ENCODE data around the gene BCAR3.

BCAR3 gene

GRCh38 chr1:93668951-93669350, 12.7 kb downstream of the BCAR3 start:
- no peak overlapping the region for H4K8ac ChIP-seq (ENCODE audit: low read depth, low read length)
- H3K36me3 ChIP-seq (ENCODE audit: control insufficient read depth in 1 of 2, insufficient read depth in 2 of 2, low read length in 2 of 2): peaks cover 11 to 12% of the 10 kb centered on the region in 2 experiments
- H2BK12ac ChIP-seq (ENCODE audit: low read length): no peak overlapping the region
- no peak for DNase-seq
- no peak overlapping the region for H4K12ac ChIP-seq (ENCODE audit: low read depth, low read length)
- H3K9ac ChIP-seq (ENCODE audit: low read length): no peak overlapping the region
- peaks cover 30 to 39% of the 10 kb centered on the region in 2 experiments for H3K4me1 ChIP-seq (ENCODE audit: control insufficient read depth in 1 of 2, insufficient read depth in 2 of 2, low read length in 2 of 2)
- H3K14ac ChIP-seq (ENCODE audit: low read length): no peak overlapping the region
- H3K4me2 ChIP-seq (ENCODE audit: low read length): no peak overlapping the region
- no peak overlapping the region for H2BK120ac ChIP-seq (ENCODE audit: insufficient read depth, low read length, poor library complexity)
- H3K79me1 ChIP-seq (ENCODE audit: low read length): peaks cover 17% of the 10 kb centered on the region
- no peak overlapping the region for H3K27ac ChIP-seq (ENCODE audit: low read depth, low read length)
- H2AK5ac ChIP-seq (ENCODE audit: low read length): no peak overlapping the region
- H3K18ac ChIP-seq (ENCODE audit: low read length): no peak overlapping the region
- H3K4ac ChIP-seq (ENCODE audit: low read depth, low read length): no peak overlapping the region
- no peaks in the 10 kb centered on the region for H3K27me3 ChIP-seq (ENCODE audit: insufficient read depth, low read length)
- peaks cover 7% of the 10 kb centered on the region for H3K79me2 ChIP-seq (ENCODE audit: control insufficient read depth, insufficient read depth, low read length, poor library complexity)
- no CpG with 5 or more reads among the region's 5 CpGs for WGBS (ENCODE audit: extremely low coverage, insufficient coverage, insufficient read length)
- H2BK5ac ChIP-seq (ENCODE audit: low read depth, low read length, poor library complexity): no peak overlapping the region
- H4K91ac ChIP-seq (ENCODE audit: low read depth, low read length): no peak overlapping the region
- H3K4me3 ChIP-seq (ENCODE audit: low read depth, low read length): no peak overlapping the region
- H3K23ac ChIP-seq (ENCODE audit: low read length): no peak overlapping the region
- H2AFZ ChIP-seq (ENCODE audit: insufficient read depth, low read length, poor library complexity): no peak overlapping the region
- no peaks in the 10 kb centered on the region for H3K9me3 ChIP-seq (ENCODE audit: insufficient read depth, low read depth, low read length)

DNA sequence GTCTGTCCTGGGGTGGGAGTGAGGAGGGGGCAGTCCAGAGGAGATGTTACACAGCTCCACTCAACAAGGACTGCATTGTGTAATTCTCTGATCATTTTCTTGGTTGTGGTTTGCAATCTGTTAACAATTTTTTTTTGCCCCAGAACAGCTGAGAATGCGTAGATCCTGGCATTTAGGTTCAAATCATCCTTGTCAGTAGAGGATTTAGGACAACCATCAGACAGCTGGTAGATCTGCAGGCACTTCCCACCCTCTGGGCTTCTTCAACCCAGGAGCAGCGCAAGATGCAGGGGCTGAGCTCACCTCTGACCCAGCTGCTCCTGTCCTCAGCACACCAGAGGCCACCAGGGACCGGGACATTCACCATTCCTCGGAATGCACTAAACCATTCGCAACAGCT, 13.5 kb downstream of the BCAR3 start:
- Histone ChIP-seq H3K27ac (ENCODE audit: low read depth, low read length) (peak overlapping the region; percentile 59), H2BK12ac (ENCODE audit: low read length) (peak overlapping the region; percentile 56), H2AK5ac (ENCODE audit: low read length) (no peak overlapping the region), H3K36me3 (ENCODE audit: control insufficient read depth in 1 of 2, insufficient read depth in 2 of 2, low read length in 2 of 2) (peaks cover 11 to 12% of the 10 kb centered on the region in 2 experiments), H3K4me2 (ENCODE audit: low read length) (peak overlapping the region; percentile 27), H3K79me1 (ENCODE audit: low read length) (peaks cover 21% of the 10 kb centered on the region), H3K79me2 (ENCODE audit: control insufficient read depth, insufficient read depth, low read length, poor library complexity) (peaks cover 7% of the 10 kb centered on the region), H2AFZ (ENCODE audit: insufficient read depth, low read length, poor library complexity) (no peak overlapping the region), H4K91ac (ENCODE audit: low read depth, low read length) (peak overlapping the region; percentile 13), H3K9me3 (ENCODE audit: insufficient read depth, low read depth, low read length) (no peaks in the 10 kb centered on the region), H3K9ac (ENCODE audit: low read length) (no peak overlapping the region), H2BK5ac (ENCODE audit: low read depth, low read length, poor library complexity) (peak overlapping the region; percentile 29), H3K4me3 (ENCODE audit: low read depth, low read length) (no peak overlapping the region), H2BK120ac (ENCODE audit: insufficient read depth, low read length, poor library complexity) (no peak overlapping the region), H4K12ac (ENCODE audit: low read depth, low read length) (no peak overlapping the region), H3K4ac (ENCODE audit: low read depth, low read length) (no peak overlapping the region), H3K23ac (ENCODE audit: low read length) (no peak overlapping the region), H3K4me1 (ENCODE audit: control insufficient read depth in 1 of 2, insufficient read depth in 2 of 2, low read length in 2 of 2) (peaks cover 37 to 47% of the 10 kb centered on the region in 2 experiments), H3K27me3 (ENCODE audit: insufficient read depth, low read length) (no peaks in the 10 kb centered on the region), H4K8ac (ENCODE audit: low read depth, low read length) (no peak overlapping the region), H3K14ac (ENCODE audit: low read length) (no peak overlapping the region), H3K18ac (ENCODE audit: low read length) (no peak overlapping the region)
- peak; percentile 65 to 81 for DNase-seq
- WGBS (ENCODE audit: extremely low coverage, insufficient coverage, insufficient read length): no CpG with 5 or more reads among the region's 5 CpGs

GRCh38 chr1:93667642-93668041, 14.0 kb downstream of the BCAR3 start:
- Histone ChIP-seq H3K27me3 (ENCODE audit: insufficient read depth, low read length) (no peaks in the 10 kb centered on the region), H3K9ac (ENCODE audit: low read length) (no peak overlapping the region), H2AK5ac (ENCODE audit: low read length) (no peak overlapping the region), H4K12ac (ENCODE audit: low read depth, low read length) (no peak overlapping the region), H3K4me2 (ENCODE audit: low read length) (peak overlapping the region; percentile 5), H2BK120ac (ENCODE audit: insufficient read depth, low read length, poor library complexity) (no peak overlapping the region), H4K8ac (ENCODE audit: low read depth, low read length) (no peak overlapping the region), H3K4ac (ENCODE audit: low read depth, low read length) (no peak overlapping the region), H3K4me1 (ENCODE audit: control insufficient read depth in 1 of 2, insufficient read depth in 2 of 2, low read length in 2 of 2) (peaks cover 40 to 49% of the 10 kb centered on the region in 2 experiments), H4K91ac (ENCODE audit: low read depth, low read length) (no peak overlapping the region), H3K79me2 (ENCODE audit: control insufficient read depth, insufficient read depth, low read length, poor library complexity) (peaks cover 7% of the 10 kb centered on the region), H3K14ac (ENCODE audit: low read length) (no peak overlapping the region), H3K18ac (ENCODE audit: low read length) (no peak overlapping the region), H3K9me3 (ENCODE audit: insufficient read depth, low read depth, low read length) (no peaks in the 10 kb centered on the region), H3K79me1 (ENCODE audit: low read length) (peaks cover 21% of the 10 kb centered on the region), H2BK12ac (ENCODE audit: low read length) (no peak overlapping the region), H3K27ac (ENCODE audit: low read depth, low read length) (peak overlapping the region; percentile 59), H2BK5ac (ENCODE audit: low read depth, low read length, poor library complexity) (no peak overlapping the region), H2AFZ (ENCODE audit: insufficient read depth, low read length, poor library complexity) (no peak overlapping the region), H3K4me3 (ENCODE audit: low read depth, low read length) (no peak overlapping the region), H3K23ac (ENCODE audit: low read length) (no peak overlapping the region), H3K36me3 (ENCODE audit: control insufficient read depth in 1 of 2, insufficient read depth in 2 of 2, low read length in 2 of 2) (peaks cover 9 to 10% of the 10 kb centered on the region in 2 experiments)
- DNase-seq: peak; percentile 78 to 94
- no CpG with 5 or more reads among the region's 4 CpGs for WGBS (ENCODE audit: extremely low coverage, insufficient coverage, insufficient read length)

DNA sequence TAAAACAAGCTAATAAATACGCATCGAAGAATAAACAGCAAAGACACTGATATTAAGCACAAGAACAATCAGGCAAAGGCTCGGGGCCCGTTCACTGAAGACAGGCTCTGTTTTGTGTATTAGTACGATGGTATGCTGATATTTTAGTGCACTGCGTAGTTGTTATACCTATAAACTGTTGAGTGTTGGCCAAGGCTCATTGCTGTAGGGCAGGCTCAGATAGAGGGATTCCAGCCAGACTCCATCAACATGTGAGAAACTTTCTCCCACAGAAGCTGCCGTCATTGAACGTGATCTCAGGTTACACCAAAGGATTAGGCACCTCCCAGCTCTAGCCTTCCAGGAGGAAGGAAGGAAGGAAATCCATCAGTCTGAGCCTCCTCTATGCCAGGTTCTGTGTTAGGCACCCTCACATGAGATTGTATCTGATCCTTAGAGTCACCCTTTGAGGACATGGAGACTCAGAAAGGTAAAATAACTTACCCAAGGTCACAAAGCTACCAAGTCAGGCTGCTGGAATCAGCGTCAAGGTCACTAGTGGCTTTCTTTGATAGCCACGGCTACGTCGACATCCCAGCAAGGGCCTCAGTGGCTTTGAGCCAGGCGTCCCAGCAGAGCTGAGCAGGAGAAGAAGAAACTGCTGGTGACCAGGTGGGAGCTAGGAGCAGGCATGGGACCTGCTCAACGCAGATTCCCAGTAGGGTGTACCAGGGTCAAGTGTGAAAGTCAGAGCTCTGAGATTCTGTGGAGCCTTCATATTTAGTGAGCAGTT, 14.8 kb downstream of the BCAR3 start:
- Histone ChIP-seq H4K91ac (ENCODE audit: low read depth, low read length) (peak overlapping the region; percentile 87), H3K23ac (ENCODE audit: low read length) (no peak overlapping the region), H4K12ac (ENCODE audit: low read depth, low read length) (no peak overlapping the region), H3K4me2 (ENCODE audit: low read length) (no peak overlapping the region), H4K8ac (ENCODE audit: low read depth, low read length) (peak overlapping the region; percentile 63), H2BK5ac (ENCODE audit: low read depth, low read length, poor library complexity) (peak overlapping the region; percentile 56), H3K9me3 (ENCODE audit: insufficient read depth, low read depth, low read length) (no peaks in the 10 kb centered on the region), H3K36me3 (ENCODE audit: control insufficient read depth in 1 of 2, insufficient read depth in 2 of 2, low read length in 2 of 2) (peaks cover 5 to 6% of the 10 kb centered on the region in 2 experiments), H3K18ac (ENCODE audit: low read length) (peak overlapping the region; percentile 74), H2BK12ac (ENCODE audit: low read length) (peak overlapping the region; percentile 78), H2AFZ (ENCODE audit: insufficient read depth, low read length, poor library complexity) (no peak overlapping the region), H2BK120ac (ENCODE audit: insufficient read depth, low read length, poor library complexity) (peak overlapping the region; percentile 39), H3K27ac (ENCODE audit: low read depth, low read length) (peak overlapping the region; percentile 60), H2AK5ac (ENCODE audit: low read length) (peak overlapping the region; percentile 59), H3K79me1 (ENCODE audit: low read length) (peaks cover 21% of the 10 kb centered on the region), H3K4me1 (ENCODE audit: control insufficient read depth in 1 of 2, insufficient read depth in 2 of 2, low read length in 2 of 2) (peaks cover 40 to 51% of the 10 kb centered on the region in 2 experiments), H3K4me3 (ENCODE audit: low read depth, low read length) (no peak overlapping the region), H3K27me3 (ENCODE audit: insufficient read depth, low read length) (no peaks in the 10 kb centered on the region), H3K9ac (ENCODE audit: low read length) (no peak overlapping the region), H3K79me2 (ENCODE audit: control insufficient read depth, insufficient read depth, low read length, poor library complexity) (peaks cover 7% of the 10 kb centered on the region), H3K4ac (ENCODE audit: low read depth, low read length) (peak overlapping the region; percentile 66), H3K14ac (ENCODE audit: low read length) (peak overlapping the region; percentile 70)
- no CpG with 5 or more reads among the region's 14 CpGs for WGBS (ENCODE audit: extremely low coverage, insufficient coverage, insufficient read length)
- DNase-seq: peak; percentile 47 to 78
